ENCODE data around the gene ANTXR1. TPM values are rescaled to one million over a fixed set of nuclear protein-coding genes. Genes with fewer than 3 reads are reported as not detected.

Gene ANTXR1
- total RNA-seq, 1 donor from 2014 or later: 69.5 TPM

DNA sequence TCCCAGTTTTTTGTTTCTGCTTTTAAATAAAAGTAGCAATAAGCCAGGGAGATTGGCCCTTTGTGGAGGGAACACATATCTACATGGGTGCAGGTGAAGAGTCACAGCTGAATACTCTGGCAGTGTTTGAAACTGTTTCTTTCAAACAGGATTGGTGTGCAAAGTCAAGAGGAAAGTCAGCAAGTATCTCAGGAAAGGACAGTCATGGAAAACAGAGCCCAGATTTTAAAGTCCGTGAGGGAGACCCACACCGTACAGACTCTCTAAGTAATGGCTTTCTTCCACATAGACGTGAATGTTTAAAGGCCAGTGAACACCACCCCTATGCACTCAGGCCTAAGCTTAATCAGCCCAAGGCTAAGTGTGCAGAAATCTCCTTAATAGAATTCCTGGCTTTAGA, 278.7 kb downstream of the ANTXR1 start:
- Mint-ChIP-seq H3K27me3 (peaks cover 4% of the 10 kb centered on the region), H3K36me3 (no peaks in the 10 kb centered on the region), H3K4me3 (no peak overlapping the region), H3K27ac (no peak overlapping the region), H3K9me3 (no peaks in the 10 kb centered on the region), H3K4me1 (ENCODE audit: unreplicated experiment) (peaks cover 5% of the 10 kb centered on the region)
- no peak for DNase-seq (ENCODE audit: extremely low spot score, unreplicated experiment)
- TF ChIP-seq, protein P1, sequence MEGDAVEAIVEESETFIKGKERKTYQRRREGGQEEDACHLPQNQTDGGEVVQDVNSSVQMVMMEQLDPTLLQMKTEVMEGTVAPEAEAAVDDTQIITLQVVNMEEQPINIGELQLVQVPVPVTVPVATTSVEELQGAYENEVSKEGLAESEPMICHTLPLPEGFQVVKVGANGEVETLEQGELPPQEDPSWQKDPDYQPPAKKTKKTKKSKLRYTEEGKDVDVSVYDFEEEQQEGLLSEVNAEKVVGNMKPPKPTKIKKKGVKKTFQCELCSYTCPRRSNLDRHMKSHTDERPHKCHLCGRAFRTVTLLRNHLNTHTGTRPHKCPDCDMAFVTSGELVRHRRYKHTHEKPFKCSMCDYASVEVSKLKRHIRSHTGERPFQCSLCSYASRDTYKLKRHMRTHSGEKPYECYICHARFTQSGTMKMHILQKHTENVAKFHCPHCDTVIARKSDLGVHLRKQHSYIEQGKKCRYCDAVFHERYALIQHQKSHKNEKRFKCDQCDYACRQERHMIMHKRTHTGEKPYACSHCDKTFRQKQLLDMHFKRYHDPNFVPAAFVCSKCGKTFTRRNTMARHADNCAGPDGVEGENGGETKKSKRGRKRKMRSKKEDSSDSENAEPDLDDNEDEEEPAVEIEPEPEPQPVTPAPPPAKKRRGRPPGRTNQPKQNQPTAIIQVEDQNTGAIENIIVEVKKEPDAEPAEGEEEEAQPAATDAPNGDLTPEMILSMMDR (conservative IDR thresholded peaks at IDR 0.05): no peak

DNA sequence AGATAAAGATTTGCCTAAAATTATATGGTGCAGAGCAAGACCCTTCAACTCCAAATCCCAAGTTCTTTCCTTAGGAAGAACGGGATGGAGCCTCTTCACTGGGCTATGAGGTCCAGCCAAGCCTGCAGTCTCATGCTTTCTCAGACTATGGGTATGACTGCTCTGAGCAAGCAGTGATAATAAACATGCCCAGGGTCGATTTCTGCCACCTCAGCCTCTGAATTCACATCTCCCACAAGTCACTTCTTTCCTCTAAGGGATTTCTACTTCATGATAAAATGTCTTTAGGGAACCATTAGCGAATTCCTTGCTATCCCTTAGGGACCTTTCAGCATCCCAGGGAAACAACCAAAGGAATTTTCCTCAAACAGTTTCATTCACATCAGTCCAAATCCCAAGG, 279.3 kb downstream of the ANTXR1 start:
- DNase-seq (ENCODE audit: extremely low spot score, unreplicated experiment): no peak
- TF ChIP-seq, protein P1 (conservative IDR thresholded peaks at IDR 0.05): no peak
- Mint-ChIP-seq H3K9me3 (no peaks in the 10 kb centered on the region), H3K27ac (no peak overlapping the region), H3K4me1 (ENCODE audit: unreplicated experiment) (peaks cover 5% of the 10 kb centered on the region), H3K27me3 (peaks cover 4% of the 10 kb centered on the region), H3K4me3 (no peak overlapping the region), H3K36me3 (no peaks in the 10 kb centered on the region)

DNA sequence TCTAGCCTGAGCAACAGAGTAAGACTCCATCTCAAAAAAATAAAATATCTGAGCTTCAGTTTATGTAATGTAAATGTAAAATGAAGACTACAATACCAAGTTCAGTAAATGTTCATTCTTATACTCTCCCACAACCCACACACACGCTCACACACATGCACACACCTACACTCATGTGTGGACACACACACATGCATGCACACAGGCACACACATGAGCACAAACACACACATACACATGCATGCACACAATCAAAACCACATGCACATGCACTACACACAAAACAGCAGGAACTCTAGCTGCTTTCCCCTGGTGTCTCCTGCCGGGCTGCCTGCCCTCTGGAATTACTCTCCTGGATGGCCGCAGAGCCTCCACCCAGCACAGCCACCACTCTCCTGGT, 283.4 kb downstream of the ANTXR1 start:
- Mint-ChIP-seq H3K27me3 (peaks cover 17% of the 10 kb centered on the region), H3K4me3 (no peak overlapping the region), H3K4me1 (ENCODE audit: unreplicated experiment) (no peaks in the 10 kb centered on the region), H3K9me3 (no peaks in the 10 kb centered on the region), H3K27ac (no peak overlapping the region), H3K36me3 (no peaks in the 10 kb centered on the region)
- TF ChIP-seq, protein P1 (conservative IDR thresholded peaks at IDR 0.05): no peak
- no peak for DNase-seq (ENCODE audit: extremely low spot score, unreplicated experiment)

DNA sequence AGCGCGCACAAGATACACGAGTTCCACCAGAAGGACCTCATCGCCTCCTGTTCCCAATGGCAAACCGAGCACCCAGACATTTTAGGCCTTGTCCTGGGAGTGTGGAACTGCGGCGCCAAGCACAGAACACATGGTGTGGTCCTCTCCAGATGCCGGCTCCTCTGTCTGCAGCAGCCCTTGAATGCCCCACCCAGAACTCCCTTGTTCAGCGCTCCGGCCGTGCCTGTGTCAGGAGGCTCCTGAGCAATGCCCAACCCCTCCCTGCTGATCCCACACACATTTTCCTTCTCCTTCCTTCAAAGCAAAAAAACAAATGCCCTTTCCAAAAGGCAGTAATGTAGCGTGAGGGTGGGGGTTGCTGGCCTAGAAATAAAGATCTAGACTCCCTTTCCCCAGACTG, 284.2 kb downstream of the ANTXR1 start:
- Mint-ChIP-seq H3K27me3 (peaks cover 19% of the 10 kb centered on the region), H3K36me3 (no peaks in the 10 kb centered on the region), H3K9me3 (no peaks in the 10 kb centered on the region), H3K4me1 (ENCODE audit: unreplicated experiment) (no peaks in the 10 kb centered on the region), H3K4me3 (no peak overlapping the region), H3K27ac (no peak overlapping the region)
- TF ChIP-seq, protein P1 (conservative IDR thresholded peaks at IDR 0.05): no peak
- DNase-seq (ENCODE audit: extremely low spot score, unreplicated experiment): no peak

DNA sequence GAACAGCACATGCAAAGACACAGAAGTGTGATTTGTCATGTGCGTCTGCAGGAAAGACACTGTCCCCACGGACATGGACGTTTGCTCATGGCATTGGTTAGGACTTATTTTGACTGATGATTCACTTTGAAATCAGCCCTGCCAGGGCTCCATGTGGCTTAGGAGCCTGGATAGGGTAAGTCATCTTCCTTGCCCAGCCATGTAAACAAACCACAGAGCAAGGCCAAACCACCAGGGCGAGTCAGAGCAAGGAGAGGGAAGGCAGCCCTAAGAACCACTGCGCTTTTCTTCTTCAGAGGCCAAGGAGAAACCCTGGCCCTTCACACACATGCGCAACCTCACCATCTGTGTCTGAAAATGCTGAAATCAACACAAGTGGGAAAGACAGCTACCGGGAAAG, 285.3 kb downstream of the ANTXR1 start:
- Mint-ChIP-seq H3K36me3 (no peaks in the 10 kb centered on the region), H3K4me1 (ENCODE audit: unreplicated experiment) (no peaks in the 10 kb centered on the region), H3K27me3 (peaks cover 26% of the 10 kb centered on the region), H3K4me3 (no peak overlapping the region), H3K27ac (no peak overlapping the region), H3K9me3 (no peaks in the 10 kb centered on the region)
- DNase-seq (ENCODE audit: extremely low spot score, unreplicated experiment): no peak
- TF ChIP-seq, protein P1 (conservative IDR thresholded peaks at IDR 0.05): no peak

DNA sequence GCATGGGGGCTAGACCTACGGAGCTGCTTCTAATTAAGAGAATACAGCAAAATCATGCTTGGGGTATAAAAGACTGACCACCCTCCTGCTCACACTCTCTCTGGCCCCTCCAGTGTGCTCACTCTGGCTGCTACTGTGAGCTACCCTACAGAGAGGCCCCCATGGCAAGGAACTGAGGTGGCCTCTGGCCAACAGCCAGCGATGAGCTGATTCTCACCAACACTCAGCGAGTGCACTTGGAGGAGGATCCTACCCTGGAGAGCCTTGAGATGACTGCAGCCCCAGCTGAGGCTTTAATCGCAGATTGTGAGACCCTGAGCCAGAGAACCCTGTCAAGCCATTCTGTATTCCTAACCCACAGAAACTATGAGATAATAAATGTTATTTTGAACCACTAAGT, 285.9 kb downstream of the ANTXR1 start:
- Mint-ChIP-seq H3K4me1 (ENCODE audit: unreplicated experiment) (no peaks in the 10 kb centered on the region), H3K27ac (no peak overlapping the region), H3K27me3 (peaks cover 32% of the 10 kb centered on the region), H3K9me3 (no peaks in the 10 kb centered on the region), H3K36me3 (no peaks in the 10 kb centered on the region), H3K4me3 (no peak overlapping the region)
- TF ChIP-seq, protein P1 (conservative IDR thresholded peaks at IDR 0.05): no peak
- DNase-seq (ENCODE audit: extremely low spot score, unreplicated experiment): no peak

Measured in type B pancreatic cell (in vitro differentiated cells).